IPS-18c (cell line): ENCODE results near the gene HES6.

Experiments used
- H3K4me3 ChIP-seq: 2 replicates; pipeline ENCODE4 v1.7.0; 2013; ENCODE audit warnings: low read depth, mild to moderate bottlenecking, low read length, moderate library complexity; ENCODE audit not compliant: insufficient read depth
- H3K9me3 ChIP-seq: one replicate; pipeline ENCODE4 v1.6.1; 2013; ENCODE audit warnings: mild to moderate bottlenecking, low read length, moderate library complexity; ENCODE audit not compliant: control insufficient read depth, insufficient read depth

HES6 gene

DNA sequence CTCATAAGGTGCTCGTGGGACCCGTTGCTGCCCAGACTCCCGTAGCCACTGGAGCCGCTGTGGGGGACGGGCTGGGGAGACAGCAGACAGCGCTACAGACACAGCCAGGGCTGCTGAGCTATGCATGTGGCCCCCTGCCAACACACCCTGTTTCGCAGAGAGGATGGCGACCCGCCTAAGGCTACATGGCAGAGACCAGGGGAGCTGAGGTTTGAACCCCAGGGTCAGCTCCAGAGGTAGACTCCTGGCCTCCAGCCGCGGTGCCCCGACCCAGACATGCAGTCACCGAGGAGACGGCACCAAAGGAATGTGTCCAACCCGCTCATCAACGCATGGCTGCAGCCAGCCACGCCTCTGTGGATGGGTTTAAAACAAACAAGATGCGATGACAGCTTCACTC, 21.0 kb upstream of the HES6 start:
- Histone ChIP-seq H3K4me3 (no peak overlapping the region), H3K9me3 (no peaks in the 10 kb centered on the region)

DNA sequence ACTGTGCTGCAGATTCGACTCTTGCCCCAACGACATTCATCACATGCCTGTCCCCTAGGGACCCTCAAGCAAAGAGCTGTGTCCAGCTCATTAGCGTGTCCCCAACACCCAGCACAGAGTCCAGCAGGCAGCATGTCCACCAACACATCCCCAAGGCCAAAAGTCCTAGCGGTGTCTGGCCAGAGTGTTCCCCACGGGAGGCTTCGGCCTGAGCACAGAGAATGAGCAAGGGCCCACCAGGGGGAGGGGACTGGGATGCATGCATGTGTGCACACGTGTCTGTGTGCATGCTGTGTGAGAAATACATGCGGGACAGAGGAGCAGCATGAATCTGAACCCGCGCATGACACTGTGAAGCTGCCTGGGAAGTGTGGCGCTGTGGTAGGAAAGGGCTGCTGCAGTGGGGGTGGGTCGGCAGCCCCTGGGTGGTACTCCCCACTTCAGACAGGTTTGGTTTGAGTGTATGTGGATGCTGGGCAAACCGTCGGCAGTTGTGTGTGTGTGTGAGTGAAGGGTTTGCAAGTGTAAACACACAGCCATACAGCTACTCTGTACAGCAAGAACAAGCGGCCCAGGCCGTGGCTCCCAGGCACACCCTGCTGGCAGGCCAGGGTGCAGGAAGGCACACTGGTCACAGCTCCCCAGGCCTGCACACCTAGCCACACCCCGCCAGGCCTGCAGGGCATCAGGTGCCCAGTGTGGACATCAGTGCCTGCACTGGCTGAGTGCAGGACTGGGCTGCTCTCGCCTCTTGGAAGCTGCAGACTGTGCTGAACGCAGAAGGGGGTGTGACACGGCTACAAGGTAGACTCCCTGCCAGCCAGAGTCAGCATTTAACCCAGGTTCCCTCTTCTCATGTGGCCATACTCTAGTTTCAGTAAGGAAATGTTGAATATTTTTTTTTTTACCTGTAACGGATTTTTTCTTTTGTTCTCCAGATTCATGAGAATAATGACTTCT, 19.5 kb upstream of the HES6 start:
- no peak overlapping the region for H3K4me3 ChIP-seq
- H3K9me3 ChIP-seq, result no peaks in the 10 kb centered on the region

- Histone ChIP-seq H3K4me3 (no peak overlapping the region), H3K9me3 (no peaks in the 10 kb centered on the region)
These were observed 18.2 kb upstream of the HES6 start for GRCh38 chr2:238257786-238258700.

DNA sequence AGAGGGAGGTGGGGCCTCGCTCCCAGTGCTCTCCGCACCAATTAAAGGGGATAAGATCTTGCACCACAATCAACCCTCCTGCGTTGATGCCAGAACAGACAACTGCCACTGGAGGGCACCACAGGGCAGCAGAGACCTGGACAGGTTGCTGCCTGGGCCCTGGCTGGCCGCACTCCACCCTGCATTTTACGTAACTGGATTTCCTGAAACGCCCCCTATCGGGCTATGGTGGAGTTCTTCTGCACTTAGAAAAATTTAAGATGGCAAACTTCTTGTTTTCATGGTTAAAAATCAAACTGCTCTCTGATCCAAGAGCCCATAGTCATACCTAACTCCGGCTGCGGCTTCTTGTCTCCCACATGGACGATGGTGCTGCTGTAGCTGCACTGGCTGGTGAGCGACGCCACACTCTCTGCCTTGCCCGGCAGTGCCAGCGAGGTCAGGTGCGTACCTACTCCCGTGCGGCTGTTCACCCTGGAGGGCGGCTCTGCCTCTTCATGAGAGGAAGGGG, 16.8 kb upstream of the HES6 start:
- H3K9me3 ChIP-seq, result no peaks in the 10 kb centered on the region
- H3K4me3 ChIP-seq, result no peak overlapping the region

GRCh38 chr2:238256111-238256510, 16.3 kb upstream of the HES6 start:
- H3K9me3 ChIP-seq, result no peaks in the 10 kb centered on the region
- no peak overlapping the region for H3K4me3 ChIP-seq

- H3K4me3 ChIP-seq, result no peak overlapping the region
These were observed 15.8 kb upstream of the HES6 start for GRCh38 chr2:238255636-238256035.

DNA sequence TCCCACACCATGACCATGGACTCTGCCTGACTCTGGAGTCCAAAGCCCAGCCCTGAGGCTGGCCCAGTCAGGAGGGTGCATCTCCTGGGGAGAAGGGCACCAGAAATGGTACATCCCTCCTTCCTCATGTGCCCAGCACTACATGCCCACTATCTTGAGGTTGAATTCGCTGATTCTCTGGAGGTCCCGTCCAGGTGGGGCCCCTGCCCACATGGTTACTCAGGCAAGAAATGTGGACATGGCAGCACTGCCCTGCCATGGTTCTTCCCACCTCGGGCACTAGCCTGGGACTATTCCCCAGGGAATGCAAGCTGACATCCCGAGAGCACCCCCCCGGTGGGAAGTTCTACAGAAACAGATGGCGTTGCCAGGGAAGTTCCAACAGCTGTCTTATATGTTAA, 15.3 kb upstream of the HES6 start:
- H3K9me3 ChIP-seq, result no peaks in the 10 kb centered on the region
- H3K4me3 ChIP-seq, result no peak overlapping the region

More at GRCh38 chr2:238255636-238256035, 15.8 kb upstream of the HES6 start:
- no peaks in the 10 kb centered on the region for H3K9me3 ChIP-seq

GRCh38 chr2:238254095-238254723, 14.4 kb upstream of the HES6 start:
- Histone ChIP-seq H3K4me3 (no peak overlapping the region), H3K9me3 (peaks cover 2% of the 10 kb centered on the region)

DNA sequence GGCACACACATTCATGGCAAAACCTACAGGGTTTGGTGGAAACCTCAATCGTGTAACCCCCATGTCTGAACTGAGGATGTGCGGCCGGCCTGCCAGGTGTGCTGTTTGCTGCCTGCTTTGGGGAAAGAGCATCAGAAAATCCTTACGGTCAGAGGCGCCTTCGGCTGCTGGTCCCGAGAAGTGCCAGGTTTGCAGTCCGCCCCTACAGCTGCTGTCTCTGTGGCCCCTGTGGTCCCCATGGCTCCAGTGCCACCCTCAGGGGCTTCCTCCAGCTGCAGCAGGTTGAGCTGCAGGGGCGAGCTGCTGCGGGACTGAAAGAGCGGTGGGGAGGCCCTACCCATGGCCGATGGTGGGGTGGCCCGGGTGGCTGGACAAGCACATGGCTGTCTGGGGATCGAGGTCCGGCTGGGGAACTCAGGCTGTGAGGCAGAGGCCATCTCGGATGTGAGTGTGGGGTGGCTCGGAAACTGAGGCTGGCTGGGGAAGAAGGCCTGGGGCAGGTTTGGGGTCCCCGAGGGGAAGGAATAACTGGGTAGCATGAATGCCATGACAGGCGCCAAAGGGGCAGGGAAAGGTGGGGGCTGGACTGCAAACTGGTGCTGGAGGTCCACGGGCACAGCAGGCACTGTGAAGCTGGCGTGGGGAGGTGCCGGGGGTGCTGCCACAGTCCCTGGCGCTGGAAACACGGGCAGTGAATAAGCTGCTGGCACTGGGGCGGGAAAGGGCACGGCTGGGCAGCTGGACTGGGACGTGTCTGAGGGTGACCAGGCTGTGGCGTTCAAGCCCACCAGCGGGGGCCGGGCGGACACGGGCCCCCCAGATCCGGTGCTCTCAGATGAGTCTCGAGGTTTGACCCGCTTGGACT, 13.2 kb upstream of the HES6 start:
- no peak overlapping the region for H3K4me3 ChIP-seq
- peaks cover 2% of the 10 kb centered on the region for H3K9me3 ChIP-seq

DNA sequence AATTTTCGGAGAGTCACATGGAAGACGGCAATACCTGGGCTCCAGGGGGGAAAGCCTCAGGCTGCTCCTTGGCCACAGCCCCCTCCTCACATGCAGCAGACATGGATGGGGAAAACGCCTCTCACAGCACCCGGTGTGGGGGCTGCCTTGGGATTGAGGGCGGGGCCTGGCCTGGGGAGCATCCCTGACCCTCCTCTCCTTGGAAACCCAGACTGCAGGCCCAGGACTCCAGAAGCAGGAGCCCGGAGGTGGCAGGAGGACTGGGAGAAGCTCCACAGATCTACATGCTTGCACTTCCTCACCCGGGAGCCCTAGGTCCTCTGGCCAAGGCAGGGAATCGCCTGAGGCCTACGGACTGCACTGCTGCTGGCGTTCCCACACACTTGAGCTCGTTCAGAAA, 12.1 kb upstream of the HES6 start:
- Histone ChIP-seq H3K4me3 (no peak overlapping the region), H3K9me3 (peaks cover 2% of the 10 kb centered on the region)

DNA sequence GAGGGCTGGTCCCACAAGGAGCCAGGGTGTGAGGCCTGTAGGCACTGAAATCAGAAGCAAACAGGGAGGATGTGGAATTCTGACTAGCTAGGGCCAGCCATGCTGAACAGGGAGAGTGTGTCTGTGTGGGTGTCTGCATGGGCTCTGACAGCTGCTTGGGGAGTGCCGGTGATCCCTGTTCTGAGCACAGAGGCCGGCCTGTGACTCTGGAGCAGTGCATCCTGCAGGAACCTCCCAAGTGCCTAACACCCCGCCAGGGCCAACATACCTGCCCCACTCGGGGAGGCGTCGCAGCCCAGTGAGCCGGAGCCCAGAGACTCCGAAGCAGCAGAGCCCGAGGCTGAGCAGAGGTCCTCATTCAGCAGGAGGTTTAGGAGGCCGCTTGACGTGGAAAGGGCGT, 11.5 kb upstream of the HES6 start:
- Histone ChIP-seq H3K4me3 (no peak overlapping the region), H3K9me3 (peaks cover 2% of the 10 kb centered on the region)

DNA sequence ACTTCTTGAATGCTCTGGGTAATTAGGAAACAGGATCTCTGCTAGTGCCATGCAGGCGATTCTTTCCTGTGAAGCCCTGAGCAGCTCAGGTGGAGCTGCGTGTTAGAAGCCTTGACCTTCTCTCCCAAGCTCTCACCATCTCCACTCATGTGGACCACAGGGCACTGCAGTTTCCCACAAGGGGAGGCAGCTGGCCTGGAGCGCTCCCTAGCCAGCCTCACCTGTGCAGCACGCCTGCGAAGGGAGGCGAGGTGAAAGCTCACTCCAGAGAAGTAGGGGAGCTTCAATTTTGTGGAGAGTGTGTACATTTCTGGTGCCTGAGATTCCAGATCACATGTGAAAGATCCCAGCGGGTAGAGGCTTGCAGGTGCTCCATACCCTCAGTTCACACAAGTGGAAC, 11.1 kb upstream of the HES6 start:
- no peak overlapping the region for H3K4me3 ChIP-seq
- peaks cover 2% of the 10 kb centered on the region for H3K9me3 ChIP-seq

DNA sequence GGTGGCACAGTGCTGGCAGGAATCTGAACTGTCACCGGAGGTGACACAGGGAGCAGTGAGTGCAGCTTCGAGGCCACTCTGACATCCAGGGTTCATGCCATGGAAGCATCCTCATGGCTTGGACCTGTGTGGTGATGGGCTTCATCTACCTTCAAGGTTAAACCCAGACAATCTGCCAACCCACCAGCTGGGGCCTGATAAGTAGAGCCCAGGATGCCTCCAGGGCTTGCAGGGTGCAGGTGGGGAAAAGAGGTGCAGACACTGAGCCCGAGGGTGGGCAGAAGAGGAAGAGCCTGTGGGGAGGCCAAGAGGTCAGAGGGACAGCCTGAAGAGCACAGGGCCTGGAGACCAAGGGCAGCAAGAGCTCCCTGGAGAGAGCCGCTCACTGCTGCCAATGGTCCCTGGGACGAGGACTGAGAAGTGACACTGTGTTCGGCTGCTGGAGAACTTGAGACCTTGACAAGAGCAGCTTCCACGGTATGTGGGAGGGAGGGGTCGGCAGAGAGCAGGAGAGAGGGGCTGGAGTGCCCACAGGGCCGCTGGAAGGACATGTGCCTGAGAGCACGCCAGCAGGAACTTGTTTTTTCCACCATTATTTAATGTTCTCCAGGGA, 8.1 kb upstream of the HES6 start:
- H3K4me3 ChIP-seq, result no peak overlapping the region
- H3K9me3 ChIP-seq, result peaks cover 2% of the 10 kb centered on the region

- Histone ChIP-seq H3K9me3 (peaks cover 2% of the 10 kb centered on the region), H3K4me3 (no peak overlapping the region)
These were observed 7.4 kb upstream of the HES6 start for GRCh38 chr2:238247002-238247822.

DNA sequence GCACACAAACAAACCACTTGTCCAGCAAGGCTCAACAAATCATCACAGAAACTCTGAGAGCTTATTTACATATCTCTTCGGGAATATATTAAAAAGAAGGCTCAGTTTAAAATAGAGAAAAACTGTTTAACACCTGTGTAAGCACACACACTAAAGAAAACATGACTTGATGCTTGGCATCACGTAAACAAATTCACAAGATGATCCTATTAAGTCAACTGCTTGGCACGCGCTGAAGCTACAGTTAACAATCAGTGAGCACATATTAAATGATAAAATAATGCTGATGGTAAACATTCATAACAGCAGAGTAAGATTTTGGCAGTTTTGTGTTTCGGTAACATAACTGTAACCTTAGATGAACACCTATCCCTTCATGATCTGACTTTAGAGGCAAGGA, 4.3 kb upstream of the HES6 start:
- no peak overlapping the region for H3K4me3 ChIP-seq
- H3K9me3 ChIP-seq, result peaks cover 1% of the 10 kb centered on the region
